ENCODE results near the gene ASF1B. TPM values are rescaled to one million over a fixed set of nuclear protein-coding genes. Genes with fewer than 3 reads are reported as not detected.

Gene ASF1B
- total RNA-seq, 3 donors from 2014 or later = 18.5 to 26.7 (median 21.0) TPM

DNA sequence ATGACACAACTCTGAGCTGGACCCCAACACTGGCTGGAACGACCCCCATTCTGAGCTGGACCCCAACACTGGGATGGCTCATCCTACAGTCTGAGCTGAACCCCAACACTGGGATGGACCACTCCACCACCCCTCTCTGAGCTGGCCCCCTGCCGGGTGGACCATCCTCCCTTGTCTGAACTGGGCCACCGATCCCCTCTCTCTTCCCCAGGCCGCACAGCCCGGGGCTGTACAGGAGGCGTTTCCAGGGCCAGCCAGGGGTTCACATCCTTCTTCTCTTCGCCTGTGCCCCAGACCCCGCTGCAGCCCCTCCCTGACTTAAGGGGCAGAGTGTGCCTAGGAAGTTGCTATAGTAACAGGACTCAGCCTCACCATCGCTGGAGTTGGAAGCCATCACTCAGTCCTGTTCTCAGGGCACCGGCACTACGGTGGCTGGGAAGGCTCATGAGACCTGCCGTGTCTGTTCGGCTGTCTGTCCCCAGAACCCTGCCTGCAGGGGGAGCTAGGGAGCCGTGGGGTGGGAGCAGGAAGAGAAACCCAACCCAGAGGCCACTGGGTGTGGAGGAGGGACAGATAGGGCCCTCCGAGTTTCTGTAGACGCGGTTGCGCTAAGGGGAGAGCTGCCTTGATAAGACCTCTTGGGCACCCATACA, 22.5 kb downstream of the ASF1B start:
- Mint-ChIP-seq H3K4me1 (ENCODE audit: low read depth) (peaks cover 40% of the 10 kb centered on the region), H3K36me3 (ENCODE audit: insufficient read depth) (no peaks in the 10 kb centered on the region), H3K27me3 (ENCODE audit: low read depth) (no peaks in the 10 kb centered on the region), H3K4me3 (no peak overlapping the region), H3K9me3 (no peaks in the 10 kb centered on the region)
- DNase-seq (peak; percentile 32), ATAC-seq (no peak)

DNA sequence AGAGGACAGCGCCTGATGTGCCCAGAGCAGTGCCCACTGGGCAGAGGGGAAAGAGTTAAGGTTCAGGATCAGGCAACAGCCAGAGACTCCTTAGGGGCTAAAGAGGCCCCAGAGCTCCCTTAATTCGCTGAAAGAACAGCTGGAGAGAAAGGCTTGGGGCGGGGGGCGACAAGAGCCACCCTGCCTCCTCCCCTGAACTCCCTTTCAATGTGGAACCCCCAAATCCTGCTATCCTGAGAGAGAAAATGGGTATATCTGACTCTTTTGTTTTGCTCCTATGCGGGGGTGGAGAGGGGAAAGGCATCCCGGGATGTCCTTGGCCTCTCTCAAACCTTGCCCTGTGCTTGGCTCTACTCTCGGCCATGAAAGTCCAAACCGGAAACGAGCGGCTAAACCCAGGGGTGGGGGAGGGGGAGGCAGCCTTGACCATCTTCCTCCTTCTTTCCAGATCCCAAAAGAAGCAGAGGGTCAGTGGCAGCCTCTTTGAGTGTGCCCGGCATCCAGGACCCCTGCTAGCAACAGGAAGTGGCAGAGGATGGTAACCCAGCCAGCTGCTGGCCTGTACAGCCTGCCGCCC, 23.5 kb downstream of the ASF1B start:
- Mint-ChIP-seq H3K36me3 (ENCODE audit: insufficient read depth) (no peaks in the 10 kb centered on the region), H3K4me3 (no peak overlapping the region), H3K9me3 (no peaks in the 10 kb centered on the region), H3K4me1 (ENCODE audit: low read depth) (peaks cover 35% of the 10 kb centered on the region), H3K27me3 (ENCODE audit: low read depth) (no peaks in the 10 kb centered on the region)
- DNase-seq = no peak
- ATAC-seq = no peak

DNA sequence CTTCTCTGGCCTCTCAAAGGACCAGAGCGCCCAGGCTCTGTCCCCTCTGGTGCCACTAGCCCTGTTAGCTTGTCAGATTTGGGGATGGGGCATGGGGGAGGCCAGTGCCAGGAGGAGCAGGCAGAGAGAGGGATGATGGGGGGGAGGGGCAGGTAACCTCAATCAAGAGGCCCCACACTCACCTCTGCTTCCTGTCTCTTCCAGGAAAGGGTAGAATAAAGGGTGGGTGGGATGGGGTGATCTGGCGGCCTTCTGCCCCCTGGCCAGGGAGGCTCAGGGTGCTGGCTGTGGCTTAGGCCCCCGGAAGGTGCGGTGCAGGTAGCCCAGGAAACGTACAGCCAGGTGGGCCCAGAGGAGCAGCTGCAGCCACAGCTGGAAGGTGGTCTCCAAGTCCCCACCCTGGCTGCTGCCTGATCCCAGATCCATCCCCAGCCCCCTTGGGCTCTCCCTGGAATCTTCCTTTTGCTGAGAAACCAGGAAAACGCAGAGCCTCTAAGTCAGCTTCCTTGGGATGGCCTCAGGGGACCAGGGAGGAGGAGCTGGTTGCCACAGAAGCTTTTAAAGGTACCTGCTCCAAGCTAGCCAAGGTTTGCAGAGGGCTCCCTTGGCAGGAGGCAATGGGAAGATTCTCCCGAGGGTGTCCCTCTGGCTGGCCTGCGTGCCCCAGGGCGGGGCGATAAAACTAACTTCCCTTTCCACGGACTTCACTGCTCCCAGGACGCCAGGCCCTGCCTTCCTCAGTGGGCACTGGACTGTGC, 24.2 kb downstream of the ASF1B start:
- H3K36me3 Mint-ChIP-seq (ENCODE audit: insufficient read depth) = no peaks in the 10 kb centered on the region
- no peak overlapping the region for H3K4me3 Mint-ChIP-seq
- H3K9me3 Mint-ChIP-seq = no peaks in the 10 kb centered on the region
- DNase-seq (no peak), ATAC-seq (no peak)
- no peaks in the 10 kb centered on the region for H3K27me3 Mint-ChIP-seq (ENCODE audit: low read depth)
- H3K4me1 Mint-ChIP-seq (ENCODE audit: low read depth) = peaks cover 35% of the 10 kb centered on the region

DNA sequence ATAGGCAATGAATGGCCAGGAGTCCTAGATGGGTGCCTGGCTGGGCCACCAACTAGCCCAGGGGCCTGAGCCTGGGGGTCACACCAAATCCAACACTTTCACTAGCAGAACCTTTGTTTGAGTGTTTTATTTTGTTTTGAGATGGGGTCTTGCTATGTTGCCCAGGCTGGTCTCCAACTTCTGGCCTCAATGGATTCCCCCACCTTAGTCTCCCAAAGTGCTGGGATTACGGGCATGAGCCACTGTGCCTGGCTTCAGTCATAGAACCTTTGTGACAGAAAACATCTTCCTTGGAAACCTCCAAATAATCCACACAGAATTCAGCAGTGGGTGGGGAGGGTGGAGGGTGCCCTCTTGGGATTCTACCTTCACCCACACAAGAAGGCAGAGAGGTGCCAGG, 24.9 kb downstream of the ASF1B start:
- peaks cover 31% of the 10 kb centered on the region for H3K4me1 Mint-ChIP-seq (ENCODE audit: low read depth)
- ATAC-seq (no peak), DNase-seq (no peak)
- no peaks in the 10 kb centered on the region for H3K9me3 Mint-ChIP-seq
- no peaks in the 10 kb centered on the region for H3K36me3 Mint-ChIP-seq (ENCODE audit: insufficient read depth)
- H3K4me3 Mint-ChIP-seq = no peak overlapping the region
- no peaks in the 10 kb centered on the region for H3K27me3 Mint-ChIP-seq (ENCODE audit: low read depth)

DNA sequence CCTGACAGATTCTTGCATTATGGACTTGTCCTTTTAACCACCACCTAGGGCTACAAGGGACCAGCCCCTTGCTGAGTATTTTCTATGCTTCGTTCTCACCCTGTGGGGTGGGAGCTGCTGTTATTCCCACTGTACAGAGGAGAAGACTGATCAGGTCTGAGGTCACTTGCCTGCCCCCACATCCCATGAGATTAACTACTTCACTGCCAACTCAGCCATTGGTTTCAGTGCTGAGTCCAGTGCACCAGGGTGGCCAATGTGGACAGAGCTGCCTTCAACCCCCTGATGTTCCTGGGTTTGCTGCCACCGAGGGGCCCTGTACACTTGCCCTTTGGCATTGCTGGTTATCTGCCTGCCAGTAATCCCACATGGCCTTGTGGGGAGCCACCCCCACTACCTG, 25.7 kb downstream of the ASF1B start:
- H3K27me3 Mint-ChIP-seq (ENCODE audit: low read depth) = no peaks in the 10 kb centered on the region
- DNase-seq (no peak), ATAC-seq (no peak)
- H3K4me1 Mint-ChIP-seq (ENCODE audit: low read depth) = peaks cover 24% of the 10 kb centered on the region
- H3K9me3 Mint-ChIP-seq = no peaks in the 10 kb centered on the region
- peaks cover 1% of the 10 kb centered on the region for H3K36me3 Mint-ChIP-seq (ENCODE audit: insufficient read depth)
- no peak overlapping the region for H3K4me3 Mint-ChIP-seq

DNA sequence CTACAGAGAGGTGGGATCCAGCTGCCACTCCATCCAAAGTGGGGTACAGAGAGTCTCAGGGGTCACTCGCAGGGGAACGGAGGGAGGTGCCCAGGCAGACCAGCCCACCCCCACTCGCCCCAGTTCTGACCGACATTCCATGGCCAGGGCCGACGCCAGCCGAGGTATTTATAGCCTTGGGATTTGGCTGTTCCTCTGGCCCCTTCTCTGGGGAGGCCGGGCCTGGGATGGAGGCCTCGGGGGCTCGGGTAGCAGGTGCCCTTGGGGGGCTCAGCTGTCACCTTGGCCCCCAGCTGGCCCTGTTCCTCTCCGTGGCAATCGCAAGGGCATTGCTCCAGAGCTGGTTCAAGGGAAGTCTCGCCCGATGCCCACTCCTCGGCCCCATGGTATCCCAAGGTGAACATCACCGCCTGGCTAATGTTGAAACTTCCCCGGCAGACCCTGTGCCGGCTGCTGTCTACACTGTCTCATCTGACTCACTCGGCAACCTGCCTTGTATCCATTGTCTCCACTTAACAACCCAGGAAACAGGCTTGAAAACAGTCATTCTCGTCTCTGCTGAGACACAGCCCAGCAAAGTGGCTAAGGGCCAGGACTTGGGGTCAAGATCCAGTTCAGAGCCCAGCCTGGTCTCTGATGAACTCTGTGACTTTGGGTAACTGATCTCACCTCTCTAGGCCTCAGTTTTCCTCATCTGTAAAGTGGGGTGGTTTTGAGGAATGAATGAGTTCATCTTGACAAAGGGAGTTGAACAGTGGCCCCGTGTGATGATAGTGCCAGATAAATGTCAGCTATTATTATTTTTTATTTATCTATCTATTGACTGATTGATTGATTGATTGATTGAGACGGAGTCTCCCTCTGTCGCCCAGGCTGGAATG, 28.6 kb downstream of the ASF1B start:
- DNase-seq (no peak), ATAC-seq (no peak)
- Mint-ChIP-seq H3K9me3 (no peaks in the 10 kb centered on the region), H3K4me1 (ENCODE audit: low read depth) (peaks cover 5% of the 10 kb centered on the region), H3K36me3 (ENCODE audit: insufficient read depth) (peaks cover 5% of the 10 kb centered on the region), H3K27me3 (ENCODE audit: low read depth) (no peaks in the 10 kb centered on the region), H3K4me3 (no peak overlapping the region)

DNA sequence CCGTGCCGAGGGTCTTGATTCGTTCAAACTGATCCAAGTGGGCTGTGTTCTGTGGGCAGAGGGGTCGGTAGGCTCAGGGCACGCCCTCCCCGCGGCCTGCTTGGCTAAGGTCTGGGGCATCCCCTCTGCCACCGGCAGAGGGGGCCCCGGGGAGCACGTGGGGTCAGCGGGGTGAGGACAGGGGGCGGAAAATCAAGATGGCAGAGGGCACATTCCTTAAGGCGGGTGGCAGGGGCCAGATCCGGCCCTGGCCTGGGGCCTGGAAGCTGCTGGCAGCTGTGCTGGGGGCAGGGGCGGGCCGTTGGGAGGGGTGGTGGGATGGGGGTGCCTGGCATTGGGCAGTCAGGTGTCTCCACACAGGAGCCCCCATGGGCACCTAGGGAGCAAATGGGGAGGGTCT, 29.5 kb downstream of the ASF1B start:
- Mint-ChIP-seq H3K4me1 (ENCODE audit: low read depth) (peaks cover 4% of the 10 kb centered on the region), H3K4me3 (no peak overlapping the region), H3K36me3 (ENCODE audit: insufficient read depth) (peaks cover 5% of the 10 kb centered on the region), H3K9me3 (no peaks in the 10 kb centered on the region), H3K27me3 (ENCODE audit: low read depth) (no peaks in the 10 kb centered on the region)
- ATAC-seq (no peak), DNase-seq (no peak)

DNA sequence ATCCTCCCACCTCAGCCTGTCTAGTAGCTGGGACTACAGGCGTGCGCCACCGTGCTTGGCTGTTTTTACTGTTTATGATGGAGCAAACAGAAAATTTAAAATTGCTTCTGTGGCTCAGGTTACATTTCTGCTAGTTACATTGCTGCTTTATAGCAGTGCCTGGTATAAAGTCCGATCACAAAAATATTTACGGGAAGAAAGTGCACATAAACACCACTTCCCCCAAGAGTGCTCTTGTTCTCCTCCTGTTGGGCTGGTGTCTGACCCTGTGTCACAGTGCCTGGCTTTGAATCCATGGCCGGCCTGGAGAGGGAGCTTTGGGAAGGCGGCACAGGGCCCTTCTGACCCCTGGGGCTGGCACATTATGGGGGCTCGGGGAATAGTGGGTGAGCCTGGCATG, 30.7 kb downstream of the ASF1B start:
- no peak for ATAC-seq
- DNase-seq = no peak
- H3K9me3 Mint-ChIP-seq = no peaks in the 10 kb centered on the region
- H3K27me3 Mint-ChIP-seq (ENCODE audit: low read depth) = no peaks in the 10 kb centered on the region
- peaks cover 9% of the 10 kb centered on the region for H3K36me3 Mint-ChIP-seq (ENCODE audit: insufficient read depth)
- H3K4me3 Mint-ChIP-seq = no peak overlapping the region
- no peaks in the 10 kb centered on the region for H3K4me1 Mint-ChIP-seq (ENCODE audit: low read depth)

DNA sequence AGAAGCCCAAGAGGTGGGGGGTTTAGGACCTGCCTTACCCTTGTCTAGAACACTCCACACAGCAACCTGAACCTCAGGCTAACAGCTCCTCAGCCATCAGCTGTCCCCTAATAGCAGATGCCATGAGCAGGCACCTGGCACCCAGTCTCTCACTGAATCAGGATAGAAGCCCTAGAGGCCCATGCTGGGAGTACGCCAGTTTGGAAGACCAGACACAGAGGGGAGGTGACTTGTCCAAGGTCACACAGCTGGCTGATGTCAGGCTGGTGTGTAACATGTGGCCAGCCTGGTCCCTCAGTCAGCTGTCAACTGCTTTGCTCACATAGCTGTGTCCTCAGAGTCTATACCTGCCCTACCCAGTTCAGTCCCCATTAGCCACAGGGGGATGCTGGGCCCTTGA, 33.1 kb downstream of the ASF1B start:
- Mint-ChIP-seq H3K27me3 (ENCODE audit: low read depth) (no peaks in the 10 kb centered on the region), H3K9me3 (no peaks in the 10 kb centered on the region), H3K4me3 (no peak overlapping the region), H3K4me1 (ENCODE audit: low read depth) (no peaks in the 10 kb centered on the region), H3K36me3 (ENCODE audit: insufficient read depth) (peaks cover 9% of the 10 kb centered on the region)
- no peak for ATAC-seq
- DNase-seq = no peak

DNA sequence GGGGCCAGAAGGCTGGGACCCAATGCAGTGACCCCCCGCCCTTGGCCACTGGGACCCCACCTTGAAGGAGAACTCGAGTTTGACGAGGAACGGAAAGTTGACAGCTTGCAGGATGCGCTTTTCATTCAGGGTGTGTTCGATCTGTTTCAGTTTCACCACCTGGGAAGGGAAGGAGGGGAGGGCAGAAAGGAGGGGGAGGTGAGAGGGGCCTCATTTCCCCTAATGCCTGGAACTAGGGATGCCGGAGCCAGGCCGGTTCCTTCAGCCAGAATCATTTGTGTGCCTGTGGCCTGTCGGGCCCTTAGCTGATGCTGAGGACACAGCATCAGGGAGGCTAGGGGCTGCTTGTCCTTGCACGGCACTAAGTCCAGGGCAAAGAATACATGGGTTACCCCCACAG, 33.6 kb downstream of the ASF1B start:
- Mint-ChIP-seq H3K36me3 (ENCODE audit: insufficient read depth) (peaks cover 9% of the 10 kb centered on the region), H3K4me1 (ENCODE audit: low read depth) (no peaks in the 10 kb centered on the region), H3K27me3 (ENCODE audit: low read depth) (no peaks in the 10 kb centered on the region), H3K4me3 (no peak overlapping the region), H3K9me3 (no peaks in the 10 kb centered on the region)
- no peak for DNase-seq
- no peak for ATAC-seq

DNA sequence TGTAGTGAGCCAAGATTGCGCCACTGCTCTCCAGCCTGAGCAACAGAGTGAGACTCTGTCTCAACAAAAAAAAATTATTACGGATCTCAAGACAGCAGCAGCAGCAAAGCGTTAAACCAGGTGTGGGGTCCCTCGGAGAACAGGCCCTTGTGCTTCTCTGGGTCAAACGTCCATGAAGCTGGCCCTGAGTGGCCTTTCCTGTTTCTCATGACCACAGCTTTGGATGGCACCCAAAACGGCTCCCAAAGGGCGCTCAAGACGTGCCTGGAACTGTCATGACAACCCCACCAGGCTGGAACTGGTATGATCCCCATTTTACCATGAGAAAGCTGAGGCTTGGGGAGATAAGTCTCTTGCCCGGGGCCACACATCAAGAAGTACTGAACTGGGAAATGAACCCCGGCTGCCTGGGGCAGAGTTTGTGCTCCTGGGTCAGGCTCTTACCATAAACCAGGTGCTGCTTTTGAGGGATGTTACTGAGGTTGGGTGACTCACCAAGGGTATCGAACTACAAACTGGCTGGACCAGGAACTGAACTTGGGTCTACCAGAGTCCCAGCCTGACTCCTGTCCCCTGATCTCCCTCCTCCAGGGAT, 34.2 kb downstream of the ASF1B start:
- Mint-ChIP-seq H3K4me3 (no peak overlapping the region), H3K4me1 (ENCODE audit: low read depth) (no peaks in the 10 kb centered on the region)
- no peak for ATAC-seq

DNA sequence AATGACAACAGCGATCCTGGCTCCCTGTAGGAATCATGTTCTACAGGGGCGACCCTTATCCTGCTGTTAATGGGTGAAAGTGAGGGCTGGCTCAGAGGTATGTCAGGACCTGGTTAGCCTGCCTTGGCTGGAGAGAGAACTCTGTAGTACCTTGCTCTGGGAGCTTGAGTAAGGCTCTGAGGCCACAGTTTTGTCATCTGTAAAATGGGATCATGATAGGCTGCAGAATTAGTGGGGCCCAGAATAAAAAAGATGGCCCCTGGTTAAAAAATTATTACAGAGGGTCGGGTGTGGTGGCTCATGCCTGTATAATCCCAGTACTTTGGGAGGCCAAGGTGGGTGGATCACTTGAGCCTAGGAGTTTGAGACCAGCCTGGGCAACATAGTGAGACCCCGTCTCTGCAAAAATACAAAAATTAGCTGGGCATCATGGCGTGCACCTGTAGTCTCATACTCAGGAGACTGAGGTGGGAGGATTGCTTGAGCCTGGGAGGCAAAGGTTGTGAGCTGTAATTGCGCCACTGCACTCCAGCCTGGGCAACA, 35.3 kb downstream of the ASF1B start:
- H3K36me3 Mint-ChIP-seq (ENCODE audit: insufficient read depth) = peaks cover 17% of the 10 kb centered on the region
- no peak overlapping the region for H3K4me3 Mint-ChIP-seq
- no peaks in the 10 kb centered on the region for H3K9me3 Mint-ChIP-seq
- DNase-seq (no peak), ATAC-seq (no peak)
- H3K27me3 Mint-ChIP-seq (ENCODE audit: low read depth) = no peaks in the 10 kb centered on the region
- no peaks in the 10 kb centered on the region for H3K4me1 Mint-ChIP-seq (ENCODE audit: low read depth)

More for the DNA sequence above, 34.2 kb downstream of the ASF1B start:
- peaks cover 10% of the 10 kb centered on the region for H3K36me3 Mint-ChIP-seq (ENCODE audit: insufficient read depth)
- no peaks in the 10 kb centered on the region for H3K27me3 Mint-ChIP-seq (ENCODE audit: low read depth)
- DNase-seq = no peak
- H3K9me3 Mint-ChIP-seq = no peaks in the 10 kb centered on the region

DNA sequence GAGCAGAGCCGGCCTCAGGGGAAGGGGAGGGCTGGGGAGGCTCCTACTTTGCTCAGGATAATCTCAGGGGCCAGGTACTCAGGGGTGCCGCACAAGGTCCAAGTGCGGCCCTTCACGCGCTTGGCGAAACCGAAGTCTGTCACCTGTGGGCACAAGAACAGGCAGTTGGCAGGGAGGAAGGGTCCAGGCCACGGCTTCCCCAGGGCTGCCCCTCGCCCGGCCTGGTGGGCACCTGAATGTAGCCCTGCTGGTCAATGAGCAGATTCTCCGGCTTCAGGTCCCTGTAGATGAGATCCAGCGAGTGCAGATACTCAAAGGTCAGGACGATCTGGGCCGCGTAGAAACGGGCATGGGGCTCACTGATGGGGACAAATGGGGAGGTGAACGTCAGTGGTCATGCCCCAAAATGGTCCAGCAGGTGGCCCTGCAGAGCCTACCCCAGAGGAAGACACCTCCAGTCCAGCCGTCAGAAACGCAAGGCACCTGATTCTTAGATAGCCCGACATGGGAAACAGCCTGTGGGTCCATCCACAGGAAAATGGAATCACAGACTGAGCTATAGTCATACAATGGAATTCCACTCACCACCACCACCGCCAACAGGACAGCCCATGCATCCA, 38.7 kb downstream of the ASF1B start:
- Mint-ChIP-seq H3K4me3 (no peak overlapping the region), H3K4me1 (ENCODE audit: low read depth) (no peaks in the 10 kb centered on the region), H3K36me3 (ENCODE audit: insufficient read depth) (peaks cover 12% of the 10 kb centered on the region), H3K27me3 (ENCODE audit: low read depth) (no peaks in the 10 kb centered on the region), H3K9me3 (peaks cover 7% of the 10 kb centered on the region)
- DNase-seq (no peak), ATAC-seq (no peak)
